Measurements from ENCODE around the gene TRPM7. TPM values are rescaled to one million over a fixed set of nuclear protein-coding genes. Genes with fewer than 3 reads are reported as not detected.

Gene TRPM7
- total RNA-seq, 3 donors from 2014 or later, result 42.5 to 46.4 (median 42.6) TPM

- Mint-ChIP-seq H3K9me3 (no peaks in the 10 kb centered on the region), H3K4me1 (ENCODE audit: low read depth) (no peaks in the 10 kb centered on the region), H3K36me3 (ENCODE audit: insufficient read depth) (no peaks in the 10 kb centered on the region), H3K4me3 (no peak overlapping the region), H3K27me3 (ENCODE audit: low read depth) (no peaks in the 10 kb centered on the region)
- ATAC-seq (no peak), DNase-seq (no peak)
Measured at GRCh38 chr15:50513001-50513400, 173.6 kb downstream of the TRPM7 start.

Other genes with a start within 250 kb of the TRPM7 start
- not detected for gene USP50, start 140.1 kb downstream of the TRPM7 start, total RNA-seq
- gene SPPL2A, start 78.9 kb upstream of the TRPM7 start, total RNA-seq, result 10 to 100 TPM; 63.7 to 77.6 (median 72.8) TPM
- 10 to 100 TPM; 13.1 to 14.7 (median 14.4) TPM for gene AP4E1, start 221.9 kb upstream of the TRPM7 start, total RNA-seq